NCI-H1694 (cell line): ENCODE measurements around the gene EIF2AK2.

Experiments used
- DNase-seq: peaks from one replicate; lab custom pipeline; 2025; lab: John Stamatoyannopoulos, UW

The EIF2AK2 gene

GRCh38 chr2:37098416-37099118, 58.2 kb downstream of the EIF2AK2 start:
- DNase-seq = no peak

- DNase-seq = no peak
These were observed 60.2 kb downstream of the EIF2AK2 start for GRCh38 chr2:37096568-37096967.

- no peak for DNase-seq
These were observed 64.9 kb downstream of the EIF2AK2 start for GRCh38 chr2:37091873-37092272.

- DNase-seq = no peak
These were observed 66.7 kb downstream of the EIF2AK2 start for GRCh38 chr2:37090019-37090477.

GRCh38 chr2:37085731-37086147, 71.0 kb downstream of the EIF2AK2 start:
- no peak for DNase-seq

- DNase-seq = no peak
These were observed 72.0 kb downstream of the EIF2AK2 start for GRCh38 chr2:37084797-37085196.

- peak; percentile 97 for DNase-seq
These were observed 72.6 kb downstream of the EIF2AK2 start, which contains the start of the genes GPATCH11 and HEATR5B for GRCh38 chr2:37083873-37084794. GPATCH11 (plus strand) TSS chr2:37084518; CDS start chr2:37088382, 3,864 bp downstream. HEATR5B (minus strand) TSS chr2:37084372; CDS start chr2:37083414, 958 bp downstream.

GRCh38 chr2:37080689-37081088, 76.1 kb downstream of the EIF2AK2 start:
- DNase-seq = no peak

- no peak for DNase-seq
These were observed 76.5 kb downstream of the EIF2AK2 start for GRCh38 chr2:37080266-37080665.

GRCh38 chr2:37070931-37071330, 85.8 kb downstream of the EIF2AK2 start:
- no peak for DNase-seq

GRCh38 chr2:37068686-37069085, 88.1 kb downstream of the EIF2AK2 start:
- no peak for DNase-seq

GRCh38 chr2:37061776-37062175, 95.0 kb downstream of the EIF2AK2 start:
- DNase-seq = no peak

- DNase-seq = no peak
These were observed 95.6 kb downstream of the EIF2AK2 start for GRCh38 chr2:37061013-37061711.

- DNase-seq = no peak
These were observed 96.3 kb downstream of the EIF2AK2 start for GRCh38 chr2:37060446-37060845.

GRCh38 chr2:37059841-37060240, 96.9 kb downstream of the EIF2AK2 start:
- no peak for DNase-seq

GRCh38 chr2:37052600-37053332, 104.0 kb downstream of the EIF2AK2 start:
- no peak for DNase-seq
